ENCODE results near the gene HOXB4. TPM values are rescaled to one million over a fixed set of nuclear protein-coding genes. Genes with fewer than 3 reads are reported as not detected.
A peak's percentile ranks its signal among the peaks of the same experiment; 100 is the strongest.

Gene HOXB4
- polyA plus RNA-seq, 1 of the 3 experiments (the other 2 are of a cell fraction), result 0.03 TPM

DNA sequence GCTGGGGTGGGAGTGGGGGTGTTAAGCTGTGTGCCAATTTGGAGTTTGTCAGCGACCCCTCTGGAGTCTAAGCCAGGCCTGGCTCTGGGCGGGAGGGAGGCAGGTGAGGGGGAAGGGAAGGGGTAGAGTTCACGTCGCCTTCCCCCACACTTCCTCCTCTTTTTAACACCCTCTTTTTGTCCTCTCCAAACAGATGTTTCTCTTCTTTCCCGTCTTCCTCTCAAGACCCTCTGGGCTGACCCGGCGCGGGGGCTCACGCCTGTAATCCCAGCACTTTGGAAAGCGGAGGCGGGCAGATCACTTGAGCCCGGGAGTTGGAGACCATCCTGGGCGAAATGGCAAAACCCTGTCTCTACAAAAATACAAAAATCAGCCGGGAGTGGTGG is 50.6 kb downstream of the HOXB4 start:
- POLR2A ChIA-PET, result no interaction called here
- Histone ChIP-seq H3K27ac (ENCODE audit: low read depth in 2 of 2, low read length in 1 of 2) (no peak overlapping the region), H3K9me2 (no peaks in the 10 kb centered on the region), H3K4me1 (ENCODE audit: control insufficient read depth in 1 of 2, insufficient read depth in 2 of 2, low read depth in 1 of 2, low read length in 1 of 2) (no peaks in the 10 kb centered on the region), H3K9ac (no peak overlapping the region), H3K36me3 (replicated peaks in 1 of 2; ENCODE audit: control insufficient read depth in 1 of 2, insufficient read depth in 2 of 2, low read length in 1 of 2) (no peaks in the 10 kb centered on the region), H4K20me1 (ENCODE audit: insufficient read depth) (no peaks in the 10 kb centered on the region), H2AFZ (ENCODE audit: low read depth) (no peak overlapping the region), H3K27me3 (ENCODE audit: insufficient read depth) (peaks cover 98% of the 10 kb centered on the region), H3K79me2 (ENCODE audit: insufficient read depth) (no peaks in the 10 kb centered on the region), H3F3A (replicated peaks; ENCODE audit: insufficient read depth) (no peaks in the 10 kb centered on the region), H3K9me3 (no peaks in the 10 kb centered on the region), H3K4me2 (no peak overlapping the region), H3K4me3 (ENCODE audit: low read depth in 2 of 2, low read length in 1 of 2) (no peak overlapping the region)
- TF ChIP-seq, protein P1, sequence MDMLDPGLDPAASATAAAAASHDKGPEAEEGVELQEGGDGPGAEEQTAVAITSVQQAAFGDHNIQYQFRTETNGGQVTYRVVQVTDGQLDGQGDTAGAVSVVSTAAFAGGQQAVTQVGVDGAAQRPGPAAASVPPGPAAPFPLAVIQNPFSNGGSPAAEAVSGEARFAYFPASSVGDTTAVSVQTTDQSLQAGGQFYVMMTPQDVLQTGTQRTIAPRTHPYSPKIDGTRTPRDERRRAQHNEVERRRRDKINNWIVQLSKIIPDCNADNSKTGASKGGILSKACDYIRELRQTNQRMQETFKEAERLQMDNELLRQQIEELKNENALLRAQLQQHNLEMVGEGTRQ (IDR thresholded peaks at IDR 0.05; ENCODE audit: borderline replicate concordance, low read depth, low read length), result no peak
- TF ChIP-seq JUND (IDR thresholded peaks at IDR 0.05) (no peak), NRF1 (IDR thresholded peaks at IDR 0.05; ENCODE audit: low read depth, low read length) (no peak), FOXJ3 (CRISPR knock-in tag; IDR thresholded peaks at IDR 0.05) (no peak), TEAD4 (IDR thresholded peaks at IDR 0.05; ENCODE audit: borderline replicate concordance, insufficient read depth) (no peak), FOSL2 (IDR thresholded peaks at IDR 0.05; ENCODE audit: borderline replicate concordance, low read depth) (no peak), RAD21 (IDR thresholded peaks at IDR 0.05; ENCODE audit: low read length) (no peak), CHD2 (IDR thresholded peaks at IDR 0.05; ENCODE audit: low read length, partially characterized antibody) (no peak), GATA2 (CRISPR knock-in tag; IDR thresholded peaks at IDR 0.05) (no peak), GABPA (IDR thresholded peaks at IDR 0.05; ENCODE audit: low read depth) (no peak), SMC3 (IDR thresholded peaks at IDR 0.05; ENCODE audit: low read depth, low read length) (no peak), NFIC (IDR thresholded peaks at IDR 0.05; ENCODE audit: borderline replicate concordance) (no peak), TAF1 (IDR thresholded peaks at IDR 0.05; ENCODE audit: borderline replicate concordance, low read depth, low read length) (no peak)
- TF ChIP-seq, protein P2, sequence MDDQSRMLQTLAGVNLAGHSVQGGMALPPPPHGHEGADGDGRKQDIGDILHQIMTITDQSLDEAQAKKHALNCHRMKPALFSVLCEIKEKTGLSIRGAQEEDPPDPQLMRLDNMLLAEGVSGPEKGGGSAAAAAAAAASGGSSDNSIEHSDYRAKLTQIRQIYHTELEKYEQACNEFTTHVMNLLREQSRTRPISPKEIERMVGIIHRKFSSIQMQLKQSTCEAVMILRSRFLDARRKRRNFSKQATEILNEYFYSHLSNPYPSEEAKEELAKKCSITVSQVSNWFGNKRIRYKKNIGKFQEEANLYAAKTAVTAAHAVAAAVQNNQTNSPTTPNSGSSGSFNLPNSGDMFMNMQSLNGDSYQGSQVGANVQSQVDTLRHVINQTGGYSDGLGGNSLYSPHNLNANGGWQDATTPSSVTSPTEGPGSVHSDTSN (IDR thresholded peaks at IDR 0.05), result no peak
- DNase-seq, result no peak
- CTCF ChIA-PET, result no interaction called here
- WGBS (ENCODE audit: low lambda C conversion rate), result 35% methylated on average over 14 of the region's 14 CpGs

DNA sequence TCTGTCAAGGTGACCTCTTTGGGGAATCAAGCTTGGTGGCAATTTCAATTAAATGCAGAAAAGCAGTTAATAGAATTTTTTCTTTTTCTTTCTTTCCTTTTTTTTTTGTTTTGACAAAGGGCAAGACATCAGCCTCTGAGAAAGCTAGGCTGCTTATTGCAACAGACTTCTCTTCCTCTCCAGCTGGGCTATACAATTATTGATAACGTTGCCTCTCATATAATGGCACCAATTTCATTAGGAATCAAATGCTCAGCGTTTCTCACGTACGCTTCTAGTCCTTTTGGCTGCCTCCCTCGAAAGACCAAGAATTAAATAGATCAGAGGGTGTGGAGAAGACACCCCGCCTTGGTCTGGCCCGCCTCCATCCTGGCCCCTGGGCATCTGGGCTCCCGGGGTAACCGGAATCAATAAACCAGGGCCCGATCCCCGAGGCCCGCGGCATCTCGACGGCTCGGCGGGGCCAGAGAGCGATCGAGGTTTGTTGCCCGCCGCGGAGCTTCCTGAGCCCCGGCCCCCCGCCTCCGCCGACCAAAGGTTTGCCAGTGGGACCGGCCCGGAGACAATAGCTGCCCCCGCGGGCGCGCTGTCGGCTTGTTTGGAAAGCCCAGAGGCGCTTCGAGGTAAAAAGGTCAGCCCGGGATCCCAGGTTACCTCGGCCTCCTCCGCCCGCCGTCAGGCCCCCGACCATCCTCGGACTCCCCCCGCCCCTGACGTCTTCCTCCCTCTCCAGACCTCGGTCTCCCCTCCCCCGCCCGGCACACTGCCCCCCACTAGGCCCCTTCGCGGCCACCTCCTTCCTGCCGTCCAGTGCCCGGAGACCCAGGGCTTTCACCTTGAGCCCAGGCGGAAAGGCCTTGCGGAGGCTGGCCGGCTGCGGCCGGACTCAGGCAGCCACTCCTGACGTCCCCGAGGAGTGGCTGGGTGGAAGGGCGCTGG is 51.3 kb downstream of the HOXB4 start:
- H3K79me2 ChIP-seq (ENCODE audit: insufficient read depth), result no peaks in the 10 kb centered on the region
- no peak overlapping the region for H3K9ac ChIP-seq
- H3K4me2 ChIP-seq, result no peak overlapping the region
- no peaks in the 10 kb centered on the region for H3K36me3 ChIP-seq (replicated peaks in 1 of 2; ENCODE audit: control insufficient read depth in 1 of 2, insufficient read depth in 2 of 2, low read length in 1 of 2)
- H3K4me1 ChIP-seq (ENCODE audit: control insufficient read depth in 1 of 2, insufficient read depth in 2 of 2, low read depth in 1 of 2, low read length in 1 of 2), result no peaks in the 10 kb centered on the region
- TF ChIP-seq RAD21 (IDR thresholded peaks at IDR 0.05; ENCODE audit: low read length) (no peak), EZH2phosphoT487 (IDR thresholded peaks at IDR 0.05; ENCODE audit: borderline replicate concordance, low read depth) (peak; percentile 68; the same call in 1 of the 2 replicates)
- TF ChIP-seq, protein P3, sequence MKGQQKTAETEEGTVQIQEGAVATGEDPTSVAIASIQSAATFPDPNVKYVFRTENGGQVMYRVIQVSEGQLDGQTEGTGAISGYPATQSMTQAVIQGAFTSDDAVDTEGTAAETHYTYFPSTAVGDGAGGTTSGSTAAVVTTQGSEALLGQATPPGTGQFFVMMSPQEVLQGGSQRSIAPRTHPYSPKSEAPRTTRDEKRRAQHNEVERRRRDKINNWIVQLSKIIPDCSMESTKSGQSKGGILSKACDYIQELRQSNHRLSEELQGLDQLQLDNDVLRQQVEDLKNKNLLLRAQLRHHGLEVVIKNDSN (IDR thresholded peaks at IDR 0.05; ENCODE audit: borderline replicate concordance, low read depth), result no peak
- WGBS (ENCODE audit: low lambda C conversion rate), result 25% methylated on average over 47 of the region's 59 CpGs
- POLR2A ChIA-PET, result no interaction called here
- H3K4me3 ChIP-seq (ENCODE audit: low read depth in 2 of 2, low read length in 1 of 2), result no peak overlapping the region
- H2AFZ ChIP-seq (ENCODE audit: low read depth), result no peak overlapping the region
- H3K9me3 ChIP-seq, result no peaks in the 10 kb centered on the region
- no peaks in the 10 kb centered on the region for H4K20me1 ChIP-seq (ENCODE audit: insufficient read depth)
- no peaks in the 10 kb centered on the region for H3F3A ChIP-seq (replicated peaks; ENCODE audit: insufficient read depth)
- peak; percentile 32 for DNase-seq
- H3K27me3 ChIP-seq (ENCODE audit: insufficient read depth), result peaks cover 98% of the 10 kb centered on the region
- H3K27ac ChIP-seq (ENCODE audit: low read depth in 2 of 2, low read length in 1 of 2), result no peak overlapping the region
- CTCF ChIA-PET, result no interaction called here
- no peaks in the 10 kb centered on the region for H3K9me2 ChIP-seq

All from SK-N-SH (cell line).